Panc1 (cell line): Measurements from ENCODE around the gene C1QL1.

Source experiments
- CTCF ChIP-seq: fragments of 450-650 bp; IDR thresholded peaks from 2 replicates; pipeline ENCODE4 v1.5.1; 2017; ENCODE audit warnings: mild to moderate bottlenecking
- SIN3A ChIP-seq: IDR thresholded peaks from 2 replicates; pipeline ENCODE4 v1.6.1; 2012; ENCODE audit warnings: low read depth, mild to moderate bottlenecking, low read length, moderate library complexity, borderline replicate concordance; ENCODE audit not compliant: insufficient read depth

- no peak for TF ChIP-seq SIN3A
- TF ChIP-seq CTCF: no peak
These were observed 37.6 kb upstream of the C1QL1 start for GRCh38 chr17:45005700-45006099.
